OCI-M2 (cell line): ENCODE results near the gene EDIL3.
"Not testable (repeated sequence)": the region's sequence is repeated elsewhere in the genome, so short reads cannot be mapped to it uniquely, and the experiment has no call there.

Source experiments
- DNase-seq: peaks from one replicate; lab custom pipeline; 2025; ENCODE audit not compliant: unreplicated experiment; lab: John Stamatoyannopoulos, UW

The EDIL3 gene

GRCh38 chr5:84303315-84303714 lies 81.4 kb downstream of the EDIL3 start:
- DNase-seq, result no peak

GRCh38 chr5:84301535-84301934 lies 83.1 kb downstream of the EDIL3 start:
- no peak for DNase-seq

- no peak for DNase-seq
Measured at GRCh38 chr5:84299959-84300358, 84.7 kb downstream of the EDIL3 start.

- no peak for DNase-seq
Measured at GRCh38 chr5:84298628-84299027, 86.1 kb downstream of the EDIL3 start.

GRCh38 chr5:84297641-84298040 lies 87.0 kb downstream of the EDIL3 start:
- not testable (repeated sequence) for DNase-seq

GRCh38 chr5:84292788-84293653 lies 91.7 kb downstream of the EDIL3 start:
- DNase-seq, result no peak

GRCh38 chr5:84292000-84292642 lies 92.6 kb downstream of the EDIL3 start:
- DNase-seq, result no peak

GRCh38 chr5:84290673-84291072 lies 94.0 kb downstream of the EDIL3 start:
- DNase-seq, result no peak

GRCh38 chr5:84290161-84290560 lies 94.5 kb downstream of the EDIL3 start:
- DNase-seq, result no peak

GRCh38 chr5:84287951-84288350 lies 96.7 kb downstream of the EDIL3 start:
- no peak for DNase-seq

GRCh38 chr5:84286662-84287061 lies 98.0 kb downstream of the EDIL3 start:
- no peak for DNase-seq

GRCh38 chr5:84285641-84286637 lies 98.7 kb downstream of the EDIL3 start:
- DNase-seq, result no peak

- no peak for DNase-seq
Measured at GRCh38 chr5:84281383-84281782, 103.3 kb downstream of the EDIL3 start.

- DNase-seq, result no peak
Measured at GRCh38 chr5:84279234-84279633, 105.4 kb downstream of the EDIL3 start.

- no peak for DNase-seq
Measured at GRCh38 chr5:84275609-84276008, 109.1 kb downstream of the EDIL3 start.

GRCh38 chr5:84274585-84275468 lies 109.9 kb downstream of the EDIL3 start:
- DNase-seq, result no peak

GRCh38 chr5:84273517-84273883 lies 111.2 kb downstream of the EDIL3 start:
- DNase-seq, result no peak

GRCh38 chr5:84272771-84273516 lies 111.7 kb downstream of the EDIL3 start:
- DNase-seq, result no peak

- no peak for DNase-seq
Measured at GRCh38 chr5:84265739-84266550, 118.7 kb downstream of the EDIL3 start.
